Superior temporal gyrus (tissue), 1 donor: Measurements from ENCODE around the gene PLA2G4A.
"Not testable (repeated sequence)": the region's sequence is repeated elsewhere in the genome, so short reads cannot be mapped to it uniquely, and the experiment has no call there.

Experiments
- DNase-seq: peaks from one replicate; pipeline ENCODE4 v3.0.0-alpha.2; 2016; ENCODE audit errors: extremely low spot score

Gene PLA2G4A

DNA sequence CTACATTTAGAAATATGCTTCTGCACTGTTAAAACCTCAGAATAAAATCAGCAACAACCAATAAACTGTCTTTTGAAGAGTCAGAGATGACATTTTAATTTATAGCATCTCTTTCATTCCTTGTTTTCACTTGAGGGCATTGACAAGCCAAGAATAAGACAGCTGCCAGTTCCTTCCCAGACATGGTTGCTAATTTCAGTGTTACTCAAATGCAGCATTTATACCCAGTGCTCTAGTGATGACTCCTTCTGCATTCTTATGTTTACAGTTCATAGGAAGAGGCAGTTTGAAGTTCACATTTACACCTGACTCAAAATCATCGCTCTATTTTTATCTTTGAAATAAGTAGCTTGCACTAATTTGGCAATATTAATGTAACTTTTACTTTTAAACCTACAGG is 44.9 kb downstream of the PLA2G4A start:
- no peak for DNase-seq

DNA sequence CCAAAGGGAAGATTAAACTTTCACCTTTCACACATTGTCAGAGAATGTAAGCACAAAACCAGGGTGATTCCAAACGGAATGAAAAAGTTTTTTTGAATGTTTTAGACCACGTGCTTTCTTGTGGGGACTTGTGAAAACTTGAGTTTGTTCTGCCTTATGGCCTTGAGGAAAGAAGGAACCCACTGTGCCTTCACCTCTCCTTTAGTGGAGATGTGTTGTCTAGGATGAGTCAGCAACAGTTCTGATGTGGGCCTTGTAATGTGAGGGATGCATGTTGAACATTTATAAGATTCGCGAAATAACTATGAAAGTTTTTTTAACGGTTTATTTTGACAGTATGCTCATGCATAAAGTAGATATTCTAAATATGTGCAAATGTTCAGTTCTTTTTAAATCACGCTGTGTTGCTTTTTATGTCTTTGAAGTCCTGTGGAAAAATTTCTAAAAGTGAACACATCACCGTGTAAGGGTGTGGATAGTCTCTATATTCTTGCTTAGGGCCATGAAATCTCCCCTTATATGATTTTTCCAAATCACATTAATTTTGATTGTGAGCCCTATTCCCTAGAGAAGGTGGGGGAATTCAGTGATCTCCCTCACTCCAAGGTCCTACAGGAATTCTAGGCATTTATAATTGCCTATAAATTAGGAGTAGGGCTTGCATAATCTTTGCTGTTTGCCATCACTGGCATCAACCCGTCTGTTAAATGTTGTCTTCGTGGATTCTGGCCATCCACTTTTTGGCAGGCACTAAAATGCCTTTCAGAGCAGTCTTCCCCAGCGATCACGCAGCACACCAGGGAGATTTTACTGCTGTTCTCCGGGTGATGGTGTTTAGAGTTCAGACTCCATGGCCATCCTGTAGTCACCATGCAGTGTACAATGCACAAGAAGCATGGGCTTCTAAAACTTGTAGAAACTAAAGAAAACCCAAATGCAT is 47.4 kb downstream of the PLA2G4A start:
- DNase-seq, result peak; percentile 64

DNA sequence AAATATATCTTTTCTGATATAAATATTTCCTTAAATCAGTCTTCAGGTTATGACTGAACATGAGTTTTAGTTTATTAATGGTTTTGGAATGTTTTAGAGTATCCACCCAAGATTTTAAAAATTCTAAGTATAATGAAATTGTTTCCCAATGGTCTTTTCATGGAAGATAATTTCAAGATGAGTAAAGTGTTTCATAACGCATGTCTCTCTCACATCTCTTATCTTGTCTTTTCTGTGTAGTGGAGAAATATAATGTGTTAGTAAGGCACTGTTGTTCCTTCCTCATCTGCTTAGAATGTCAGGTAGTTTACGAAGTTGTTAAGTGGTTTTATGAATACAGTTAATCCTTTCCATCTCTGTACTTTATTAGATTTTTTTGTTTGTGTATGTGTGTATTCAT is 49.6 kb downstream of the PLA2G4A start:
- DNase-seq, result no peak

GRCh38 chr1:186880982-186881381 is 52.2 kb downstream of the PLA2G4A start:
- DNase-seq, result no peak

DNA sequence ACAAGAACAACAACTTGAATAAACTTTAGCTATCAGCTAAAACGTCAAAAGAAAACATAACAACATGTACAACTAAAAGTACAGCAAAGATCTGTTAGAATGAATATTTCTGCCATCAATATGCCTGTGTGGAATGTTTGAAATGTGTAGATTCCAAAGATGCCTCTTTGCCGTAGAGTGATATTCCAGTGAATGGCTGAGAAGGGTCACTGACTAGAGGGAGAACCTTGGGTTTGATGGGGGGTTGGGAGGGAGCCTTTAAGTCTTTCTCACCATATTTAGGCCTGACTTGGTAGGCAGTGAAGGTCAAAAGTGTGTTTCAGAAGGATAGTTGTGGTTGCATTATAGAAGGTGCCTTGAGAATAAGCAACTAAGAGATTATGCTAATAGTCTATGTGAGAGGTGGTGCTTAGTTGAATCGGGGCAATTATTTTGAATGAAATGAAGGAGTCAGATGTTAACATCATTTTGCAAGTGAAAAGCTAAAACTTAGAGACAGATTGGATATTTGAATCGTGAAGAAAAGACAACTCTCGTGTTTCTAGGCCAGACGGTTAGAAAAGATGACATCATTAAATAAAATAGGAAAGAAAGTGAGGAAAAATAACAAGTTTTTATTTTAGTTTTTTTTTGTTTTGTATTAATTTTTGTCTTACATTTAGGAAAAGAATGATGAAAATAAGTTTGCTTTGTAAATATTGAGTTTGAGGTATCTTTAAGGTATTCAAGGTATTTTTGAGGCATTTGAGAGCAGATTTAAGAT is 53.8 kb downstream of the PLA2G4A start:
- DNase-seq, result no peak

DNA sequence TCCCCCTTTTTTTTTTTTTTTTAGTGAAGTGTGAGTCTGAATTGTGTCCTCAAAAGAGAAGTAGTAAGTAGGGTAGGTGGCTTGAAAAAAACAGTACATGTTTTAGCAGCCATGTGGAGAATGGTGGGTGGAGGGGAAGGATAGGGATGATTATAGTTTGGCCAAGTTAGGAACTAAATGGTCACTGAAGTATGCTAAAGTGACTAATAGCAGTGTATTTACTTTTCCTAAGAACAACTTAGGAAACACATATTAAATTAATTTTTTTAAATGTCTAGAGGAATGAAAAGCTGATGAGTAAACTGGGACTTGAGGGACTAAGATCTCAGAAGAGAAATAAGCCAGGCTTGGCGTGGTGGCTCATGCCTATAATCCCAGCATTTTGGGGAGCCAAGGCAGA is 55.5 kb downstream of the PLA2G4A start:
- no peak for DNase-seq

DNA sequence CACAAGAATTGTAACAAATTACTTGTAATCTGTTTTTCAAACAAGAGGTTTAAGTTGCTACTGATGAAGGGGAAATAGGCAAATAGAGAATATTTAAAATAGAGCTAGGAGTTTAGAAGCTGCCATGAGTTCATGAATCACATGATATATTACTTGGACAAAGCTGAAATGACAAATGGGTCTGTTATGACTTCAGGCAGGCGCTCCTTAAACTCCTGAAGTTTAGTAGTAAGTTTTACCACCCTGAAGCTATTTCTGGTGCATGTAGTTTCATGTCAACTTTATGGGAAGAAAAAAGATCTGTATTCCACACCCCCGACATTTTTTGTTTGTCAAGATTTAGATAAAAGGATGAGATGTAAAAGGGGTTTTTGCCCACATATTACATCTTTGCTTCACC is 58.5 kb downstream of the PLA2G4A start:
- no peak for DNase-seq

- DNase-seq, result no peak
These were observed 59.6 kb downstream of the PLA2G4A start for GRCh38 chr1:186888367-186888766.

DNA sequence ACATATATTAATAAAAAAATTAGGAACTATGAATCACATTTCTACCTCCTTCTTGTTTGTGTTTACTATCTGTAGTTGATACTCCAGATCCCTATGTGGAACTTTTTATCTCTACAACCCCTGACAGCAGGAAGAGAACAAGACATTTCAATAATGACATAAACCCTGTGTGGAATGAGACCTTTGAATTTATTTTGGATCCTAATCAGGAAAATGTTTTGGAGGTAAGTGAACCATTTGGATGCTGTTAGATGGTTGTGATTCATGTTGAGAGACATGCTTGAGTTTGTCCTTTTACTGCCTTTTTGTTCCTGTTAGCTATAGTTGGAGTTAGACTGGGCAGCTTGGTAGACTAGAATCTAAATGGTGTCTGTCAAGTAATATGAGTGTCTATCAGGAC is 64.2 kb downstream of the PLA2G4A start:
- DNase-seq, result no peak

GRCh38 chr1:186894415-186894814 is 65.7 kb downstream of the PLA2G4A start:
- no peak for DNase-seq

- no peak for DNase-seq
These were observed 67.5 kb downstream of the PLA2G4A start for GRCh38 chr1:186896211-186896610.

DNA sequence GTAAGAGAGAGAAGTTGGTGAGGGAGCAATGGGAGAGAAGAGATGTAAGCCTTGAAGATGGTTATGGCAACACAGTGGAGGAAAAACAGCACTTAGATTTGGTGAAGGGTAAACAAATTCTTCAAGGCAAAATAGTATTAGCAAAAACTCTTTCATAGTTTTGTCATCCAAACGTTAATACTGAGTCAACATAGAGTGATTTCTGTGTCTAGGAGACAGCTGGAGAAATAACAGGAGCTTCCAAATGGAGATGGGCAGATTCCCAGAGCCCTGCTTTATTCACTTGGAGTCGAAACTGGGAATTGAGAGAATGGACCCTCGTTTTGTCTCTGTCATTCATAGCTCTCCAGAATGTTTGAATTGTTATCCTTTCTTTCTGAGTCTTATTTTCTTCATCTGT is 68.3 kb downstream of the PLA2G4A start:
- DNase-seq, result no peak

GRCh38 chr1:186899577-186899976 is 70.8 kb downstream of the PLA2G4A start:
- DNase-seq, result no peak

DNA sequence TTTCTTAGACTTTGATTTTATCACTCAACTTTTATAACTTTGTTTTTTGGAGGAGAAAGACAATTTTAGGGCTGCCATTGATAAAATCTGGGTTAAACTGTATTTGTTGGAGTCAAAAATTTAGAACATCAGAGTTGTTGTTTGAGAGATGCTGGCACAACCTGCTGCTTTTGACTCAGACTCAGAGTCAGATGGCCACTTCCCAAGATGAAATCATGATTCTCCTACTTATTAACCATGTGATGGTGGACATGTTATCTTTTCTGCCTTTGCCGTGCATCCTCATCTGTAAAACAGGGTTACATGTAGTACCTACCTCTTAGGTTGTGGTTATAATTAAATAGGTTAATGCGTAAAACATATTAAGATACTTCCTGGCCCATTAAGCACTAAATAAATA is 71.2 kb downstream of the PLA2G4A start:
- no peak for DNase-seq

- DNase-seq, result no peak
These were observed 71.9 kb downstream of the PLA2G4A start for GRCh38 chr1:186900539-186901237.

- no peak for DNase-seq
These were observed 72.9 kb downstream of the PLA2G4A start for GRCh38 chr1:186901631-186902030.

GRCh38 chr1:186903374-186904136 is 74.8 kb downstream of the PLA2G4A start:
- no peak for DNase-seq

- DNase-seq, result no peak
These were observed 75.6 kb downstream of the PLA2G4A start for GRCh38 chr1:186904361-186904760.

DNA sequence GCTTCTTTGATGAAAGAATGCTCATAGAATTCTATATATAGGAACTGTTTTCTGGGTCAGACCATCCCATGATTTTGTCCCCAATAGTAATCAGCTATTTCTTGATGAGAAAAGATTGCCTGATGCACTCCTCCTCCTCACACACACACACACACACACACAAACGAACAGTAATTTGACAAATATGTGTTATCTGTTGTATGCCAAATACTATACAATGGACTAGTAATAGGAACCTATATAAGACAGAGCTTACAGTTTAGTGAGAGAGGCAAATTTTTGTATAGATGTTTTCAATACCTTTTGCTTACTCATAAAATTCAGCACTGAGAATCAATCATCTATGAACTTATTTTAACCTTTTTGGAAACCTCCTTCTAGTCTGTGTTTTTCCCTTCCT is 76.8 kb downstream of the PLA2G4A start:
- no peak for DNase-seq

DNA sequence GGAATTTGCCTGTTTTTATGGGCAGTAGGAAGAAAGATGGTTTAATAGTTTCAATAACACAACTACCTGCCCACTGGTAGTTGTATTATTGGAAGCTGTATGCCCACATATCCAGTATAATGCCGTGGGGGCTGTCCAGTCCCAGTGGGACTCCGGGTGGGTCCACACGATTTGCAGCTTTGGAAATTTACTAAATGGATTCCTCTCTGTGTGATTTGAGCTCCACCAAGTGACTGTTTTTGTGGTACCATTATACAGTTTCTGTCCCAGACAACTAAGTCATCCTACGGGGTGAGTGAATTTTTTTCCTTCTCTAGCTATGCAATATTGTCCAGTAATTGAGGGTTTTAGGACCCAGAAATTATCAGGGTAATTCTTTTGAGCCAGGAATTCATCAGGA is 86.8 kb downstream of the PLA2G4A start:
- DNase-seq, result no peak

DNA sequence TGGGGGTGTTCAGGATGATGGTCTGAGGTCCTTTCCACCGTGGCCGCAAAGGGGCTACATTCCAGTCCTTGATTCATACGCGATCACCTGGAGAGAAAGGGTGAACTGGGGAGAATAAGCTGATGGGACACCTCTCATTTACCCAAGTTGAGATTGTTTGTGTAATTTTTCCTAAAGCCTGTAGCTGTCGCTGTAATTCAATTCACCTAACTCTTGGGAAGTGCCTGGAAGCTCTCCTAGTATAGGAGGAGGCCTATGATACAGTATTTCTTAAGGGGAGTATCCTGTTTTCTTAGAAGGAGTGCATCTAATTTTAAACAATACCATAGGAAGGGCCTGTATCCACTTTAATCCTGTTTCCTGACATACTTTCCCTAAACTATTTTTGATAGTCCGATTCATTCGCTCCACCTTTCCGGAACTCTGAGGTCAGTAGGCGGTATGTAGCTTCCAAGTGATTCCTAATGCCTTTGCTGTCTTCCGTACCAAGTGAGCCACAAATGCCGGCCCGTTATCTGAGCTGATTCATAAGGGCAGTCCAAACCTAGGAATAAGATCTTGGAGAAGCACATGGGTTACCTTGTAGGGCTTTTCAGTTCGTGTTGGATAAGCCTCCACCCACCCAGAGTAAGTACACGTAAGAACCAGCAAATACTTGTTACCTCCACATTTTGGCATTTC is 88.5 kb downstream of the PLA2G4A start:
- not testable (repeated sequence) for DNase-seq
